K562 (cell line): Measurements from ENCODE around the gene LTBP4. TPM values are rescaled to one million over a fixed set of nuclear protein-coding genes. Genes with fewer than 3 reads are reported as not detected.

Source experiments
- ATAC-seq: fragments of 200-7000 bp; cut with Tn5 transposase; 3 replicates; pipeline ENCODE4 v1.9.1; 2020; ENCODE audit warnings: moderate library complexity
- BruUV-seq: library from RNA; stranded (reverse); fragments of 400-500 nt; replicated peaks from 2 replicates; lab custom pipeline; 2021; lab: Mats Ljungman, UMichigan
- CTCF ChIA-PET: fragments of 300-600 bp; formaldehyde crosslinking; extraction: SDS; loops from one replicate; lab custom pipeline; 2021; ENCODE audit warnings: low intra/inter-chr PET ratio; lab: Yijun Ruan, JAX
- POLR2A ChIA-PET: fragments of 300-600, 350-650 bp; sonication (Branson Sonifier 250); formaldehyde crosslinking; extraction: SDS; loops from one replicate; lab custom pipeline; 2021; ENCODE audit warnings: antibody characterized with exemption, inconsistent platforms; lab: Yijun Ruan, JAX
- DNase-seq, 4 experiments: peaks; one replicate each; pipeline versions ENCODE4 v3.0.0 to v3.0.0-alpha.2; 2011 to 2018; ENCODE audit warnings: low spot score in 3 of 4, mixed read lengths in 3 of 4; ENCODE audit errors: extremely low read depth in 1 of 4
- FAIRE-seq: peaks from 2 replicates; lab custom pipeline; 2011; peaks lifted over from hg19 to GRCh38; lab: Jason Lieb, UNC
- H2AFZ ChIP-seq: 2 replicates; pipeline ENCODE4 v1.6.0; 2011; ENCODE audit warnings: low read depth, low read length, control low read depth, inconsistent platforms
- H3K27ac ChIP-seq: fragments of 200-600 bp; 3 replicates; pipeline ENCODE4 v1.8.0; 2011; ENCODE audit warnings: low read depth, mild to moderate bottlenecking, control low read depth, inconsistent platforms, low read length, moderate library complexity, mixed read lengths; ENCODE audit errors: extremely low read depth
- H3K27me3 ChIP-seq, 2 experiments: fragments of 300-600 bp in 1 of 2; 2 replicates in 1 of 2; 3 replicates in 1 of 2; pipeline versions ENCODE4 v1.6.0 to v1.8.0; 2011; ENCODE audit warnings: inconsistent platforms in 2 of 2, low read length in 2 of 2, mild to moderate bottlenecking in 1 of 2, mixed read lengths in 1 of 2, moderate library complexity in 1 of 2; ENCODE audit not compliant: control insufficient read depth in 2 of 2, insufficient read depth in 2 of 2
- H3K36me3 ChIP-seq: fragments of 300-600 bp; 3 replicates; pipeline ENCODE4 v1.8.0; 2011; ENCODE audit warnings: mild to moderate bottlenecking, low read length, inconsistent platforms; ENCODE audit not compliant: control insufficient read depth, insufficient read depth
- H3K4me1 ChIP-seq, 2 experiments: fragments of 200-600 bp in 1 of 2; replicated peaks in 1 of 2; 2 replicates in 1 of 2; 3 replicates in 1 of 2; pipeline versions ENCODE4 v1.5.1 to v1.8.0; 2011; ENCODE audit warnings: inconsistent platforms in 2 of 2, low read length in 2 of 2, mild to moderate bottlenecking in 1 of 2, mixed read lengths in 1 of 2, moderate library complexity in 1 of 2; ENCODE audit not compliant: control insufficient read depth in 2 of 2, insufficient read depth in 2 of 2
- H3K4me2 ChIP-seq: 2 replicates; pipeline ENCODE4 v1.6.1; 2011; ENCODE audit warnings: low read length, control low read depth, inconsistent platforms, mixed read lengths; ENCODE audit not compliant: insufficient read depth
- H3K4me3 ChIP-seq: fragments of 200-600 bp; sonication (generic), shearing (Covaris generic); 2 replicates; pipeline ENCODE4 v1.5.1; 2016; ENCODE audit warnings: control low read depth, inconsistent platforms
- H3K79me2 ChIP-seq: fragments of 200-600 bp; 3 replicates; pipeline ENCODE4 v1.8.0; 2011; ENCODE audit warnings: low read length, inconsistent platforms; ENCODE audit not compliant: control insufficient read depth, insufficient read depth
- H3K9ac ChIP-seq, 2 experiments: 2 replicates each; pipeline versions ENCODE4 v1.6.0 to v1.6.1; 2011; ENCODE audit warnings: low read depth in 2 of 2, low read length in 2 of 2, control low read depth in 1 of 2, inconsistent platforms in 1 of 2, mild to moderate bottlenecking in 1 of 2, mixed read lengths in 1 of 2; ENCODE audit not compliant: insufficient read depth in 1 of 2
- H3K9me1 ChIP-seq: one replicate; pipeline ENCODE4 v1.6.0; 2011; ENCODE audit warnings: inconsistent platforms, mild to moderate bottlenecking, low read length, moderate library complexity; ENCODE audit not compliant: control insufficient read depth, insufficient read depth
- H3K9me3 ChIP-seq: replicated peaks from 2 replicates; pipeline ENCODE4 v1.5.1; 2011; ENCODE audit warnings: low read depth, low read length, inconsistent platforms; ENCODE audit not compliant: control insufficient read depth, insufficient read depth
- H4K20me1 ChIP-seq: replicated peaks from 2 replicates; pipeline ENCODE4 v1.6.1; 2011; ENCODE audit warnings: low read length, inconsistent platforms, mixed read lengths; ENCODE audit not compliant: control insufficient read depth, insufficient read depth
- CBFA2T3 ChIP-seq: fragments of 450-650 bp; IDR thresholded peaks from 2 replicates; pipeline ENCODE4 v1.6.1; 2017
- CREM ChIP-seq: IDR thresholded peaks from 2 replicates; pipeline ENCODE4 v1.6.1; 2014; ENCODE audit warnings: antibody characterized with exemption, low read depth
- DACH1 ChIP-seq: fragments of 450-650 bp; IDR thresholded peaks from 2 replicates; pipeline ENCODE4 v1.6.1; 2018; ENCODE audit not compliant: partially characterized antibody
- EGR1 ChIP-seq: fragments of 450-650 bp; conservative IDR thresholded peaks from 2 replicates; pipeline ENCODE4 v1.6.1; 2017; ENCODE audit warnings: mild to moderate bottlenecking
- FOXP4 ChIP-seq: sonication (generic); formaldehyde crosslinking; IDR thresholded peaks from 2 replicates; pipeline ENCODE4 v1.8.0; 2022; ENCODE audit warnings: mild to moderate bottlenecking, missing genetic modification reagents, borderline replicate concordance
- KLF1 ChIP-seq: fragments of 450-650 bp; IDR thresholded peaks from 2 replicates; pipeline ENCODE4 v1.6.1; 2016; ENCODE audit warnings: missing genetic modification characterization, missing compliant biosample characterization
- NRF1 ChIP-seq, 2 experiments: fragments of 450-650 bp; IDR thresholded peaks in 1 of 2; conservative IDR thresholded peaks in 1 of 2; 2 replicates each; pipeline ENCODE4 v1.6.1; 2014; ENCODE audit warnings: mild to moderate bottlenecking in 2 of 2
- RB1 ChIP-seq: fragments of 450-650 bp; IDR thresholded peaks from 2 replicates; pipeline ENCODE4 v1.6.1; 2017; ENCODE audit warnings: low read depth, mild to moderate bottlenecking
- RFX1 ChIP-seq: fragments of 450-650 bp; IDR thresholded peaks from 2 replicates; pipeline ENCODE4 v1.6.1; 2016; ENCODE audit warnings: mild to moderate bottlenecking, moderate library complexity
- TEAD4 ChIP-seq, 2 experiments: sonication (generic) in 1 of 2; formaldehyde crosslinking in 1 of 2; IDR thresholded peaks; 2 replicates each; pipeline versions ENCODE4 v1.6.1 to v1.8.0; 2012 to 2022; ENCODE audit warnings: borderline replicate concordance in 1 of 2, inconsistent platforms in 1 of 2, low read length in 1 of 2, mild to moderate bottlenecking in 1 of 2, missing genetic modification reagents in 1 of 2
- ZBTB43 ChIP-seq: sonication (generic); formaldehyde crosslinking; IDR thresholded peaks from 2 replicates; pipeline ENCODE4 v1.8.0; 2023; ENCODE audit warnings: mild to moderate bottlenecking, missing genetic modification reagents
- ZBTB7A ChIP-seq: IDR thresholded peaks from 2 replicates; pipeline ENCODE4 v1.6.1; 2011; ENCODE audit warnings: low read depth, mild to moderate bottlenecking, low read length, moderate library complexity, borderline replicate concordance; ENCODE audit not compliant: control insufficient read depth
- ZFX ChIP-seq: sonication (generic); formaldehyde crosslinking; IDR thresholded peaks from 2 replicates; pipeline ENCODE4 v1.8.0; 2022; ENCODE audit warnings: mild to moderate bottlenecking, missing genetic modification reagents, moderate library complexity
- WGBS: fragments of 100-300 bp; shearing (Covaris generic); methylation state at CpG from one replicate; pipeline ENCODE4 v1.1.6; 2016; ENCODE audit warnings: low coverage, mixed read lengths; ENCODE audit not compliant: insufficient coverage; ENCODE audit errors: missing lambda C conversion rate; 5-methylcytosine and 5-hydroxymethylcytosine counted together
- in situ Hi-C: fragments of 300-500 bp; cut with MboI; formaldehyde crosslinking; loops from 4 replicates; pipeline ENCODE4 v1.15.0; 2018; ENCODE audit warnings: inconsistent platforms, mixed read lengths
- intact Hi-C: fragments of 100-400 bp; cut with micrococcal nuclease; formaldehyde crosslinking; loops from 2 replicates; pipeline ENCODE4 v1.14.2; 2022
- polyA plus RNA-seq, 8 experiments: library from polyadenylated mRNA; depleted of rRNA in 4 of 8; stranded (reverse) in 5 of 8; unstranded in 3 of 8; fragments of >200 nt; fragmentation: Nextera tagmentation in 2 of 8; fragmentation: Illumina TruSeq in 1 of 8; extraction: Ambion mirVana in 2 of 8; extraction: Trizol in 1 of 8; gene quantifications; 2 replicates each; pipeline versions ENCODE4 v1.2.1 to v1.2.3, GENCODE V29; 2011 to 2014; ENCODE audit warnings: inconsistent platforms in 1 of 8, missing spikeins in 1 of 8
- total RNA-seq, 7 experiments: library from RNA; depleted of rRNA in 6 of 7; stranded (reverse); fragments of >200 nt in 6 of 7; fragmentation: Illumina TruSeq in 2 of 7; extraction: Trizol in 2 of 7; gene quantifications; 2 replicates each; pipeline versions ENCODE4 v1.2.1 to v1.2.3, GENCODE V29; 2011 to 2021; ENCODE audit warnings: low replicate concordance in 1 of 7

LTBP4 gene
- total and polyA plus RNA-seq, 9 of the 15 experiments (the other 6 are each of a cell fraction or from before 2014, with no cell fraction given), result 0.35 to 160 (median 31.6) TPM

DNA sequence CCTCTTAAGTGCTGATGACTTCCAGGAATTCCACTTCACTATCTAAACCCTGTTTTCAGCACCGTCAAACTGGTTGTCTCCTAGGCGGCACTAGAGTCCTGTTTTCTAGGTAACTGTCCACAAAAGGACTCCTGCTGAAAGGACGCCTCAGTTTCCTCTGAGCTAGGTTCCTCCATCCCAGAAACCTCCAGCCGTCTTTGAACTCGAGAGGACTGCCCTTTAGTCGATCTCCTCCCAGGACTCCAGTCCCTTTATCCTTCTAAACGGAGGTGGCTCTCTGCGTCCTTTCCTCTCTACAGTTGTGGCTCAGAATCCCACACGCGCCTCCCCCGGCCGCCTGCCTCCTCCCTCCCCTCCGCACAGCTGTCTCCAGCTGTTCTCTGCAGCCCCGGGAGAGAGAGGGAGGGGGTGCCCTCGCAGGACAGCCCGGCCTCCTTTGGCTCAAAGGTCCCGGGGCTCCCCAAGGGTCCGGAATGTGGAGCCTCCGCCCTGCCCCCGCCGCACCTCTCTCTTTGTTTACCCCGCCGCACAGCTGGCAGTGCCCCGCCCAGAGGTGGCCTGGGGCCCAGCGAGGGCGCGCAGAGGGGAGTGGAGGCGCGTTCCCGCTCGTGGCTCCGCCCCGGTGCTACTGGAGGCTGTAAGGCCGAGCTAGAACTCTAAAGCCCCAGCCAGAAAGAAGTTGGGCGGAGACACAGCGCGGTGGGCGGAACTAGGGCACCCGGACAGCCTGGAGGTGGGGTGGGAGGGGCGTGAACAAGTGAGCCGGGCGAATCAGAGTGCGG is 2.4 kb downstream of the LTBP4 start:
- Histone ChIP-seq H3K36me3 (peaks cover 7% of the 10 kb centered on the region; the same call in 1 of the 3 replicates), H3K4me3 (peak overlapping the region; percentile 61), H3K27me3 (no peaks in the 10 kb centered on the region), H3K79me2 (peaks cover 22% of the 10 kb centered on the region), H3K9me3 (no peaks in the 10 kb centered on the region), H3K9ac (peak overlapping the region; percentile 93 to 95), H2AFZ (peak overlapping the region; percentile 58; the same call in 1 of the 2 replicates), H4K20me1 (peaks cover 6% of the 10 kb centered on the region; the same call in 1 of the 2 replicates), H3K4me2 (peak overlapping the region; percentile 87), H3K27ac (peak overlapping the region; percentile 93), H3K9me1 (peaks cover 4% of the 10 kb centered on the region), H3K4me1 (peaks cover 60 to 95% of the 10 kb centered on the region in 2 experiments)
- FAIRE-seq (peak; percentile 98), DNase-seq (peak; percentile 76 to 99 (median 88)), ATAC-seq (peak; percentile 83)
- ChIA-PET POLR2A (interaction anchor here (0.6 to 2.3 kb wide), 18 partner anchors 9 to 585 kb away, joined by 3 to 15 read pairs (median 4); partner anchors contain the start of genes BLVRB and SERTAD1), CTCF (interaction anchor here (0.6 to 2.7 kb wide), 4 partner anchors 31 to 139 kb away, joined by 3 to 35 read pairs (median 8); no protein-coding TSS in a partner anchor)
- BruUV-seq, result no TSS peak
- in situ Hi-C loops, result no loop called here
- intact Hi-C loops, result loop anchor here (5.0 kb wide), 1 partner anchor 296 kb away; no protein-coding TSS in a partner anchor
- under 1% methylated on average over 36 of the region's 43 CpGs for WGBS
- TF ChIP-seq KLF1 (tag), result 0 out of 2 replicates have a peak, but pooled peaks have one; percentile 46
- TF ChIP-seq TEAD4 (IDR thresholded peaks at IDR 0.05; ENCODE audit: low read length), result peak; percentile 27; the same call in 1 of the 2 replicates
- TF ChIP-seq TEAD4 (CRISPR knock-in tag; IDR thresholded peaks at IDR 0.05; ENCODE audit: borderline replicate concordance), result no peak
- TF ChIP-seq CBFA2T3, result peak; percentile 46
- 0 out of 2 replicates have a peak, but pooled peaks have one; percentile 36 for TF ChIP-seq ZBTB43 (CRISPR knock-in tag)
- peak; percentile 42 for TF ChIP-seq EGR1
- peak; percentile 71 to 78 for TF ChIP-seq NRF1 (conservative IDR thresholded peaks at IDR 0.05 in 1 of 2, IDR thresholded peaks at IDR 0.05 in 1 of 2)
- TF ChIP-seq FOXP4 (CRISPR knock-in tag), result peak; percentile 80; the same call in 1 of the 2 replicates
- TF ChIP-seq CREM, result no peak; the same call in 1 of the 2 replicates
- TF ChIP-seq ZBTB7A, result peak; percentile 33; the same call in 1 of the 2 replicates
- peak; percentile 32; the same call in 1 of the 2 replicates for TF ChIP-seq ZFX
- TF ChIP-seq RB1, result peak; percentile 67; the same call in 1 of the 2 replicates
- TF ChIP-seq RFX1, result no peak
- peak; percentile 100 for TF ChIP-seq DACH1
